Omental fat pad (tissue), 4 donors: Measurements from ENCODE around the gene CLDN15. TPM values are rescaled to one million over a fixed set of nuclear protein-coding genes. Genes with fewer than 3 reads are reported as not detected.
"Not testable (repeated sequence)": the region's sequence is repeated elsewhere in the genome, so short reads cannot be mapped to it uniquely, and the experiment has no call there.

Source experiments
- ATAC-seq: fragments of 150-250 bp; one replicate; pipeline ENCODE4 v1.9.1; 2016; ENCODE audit warnings: mild to moderate bottlenecking, moderate library complexity; ENCODE audit not compliant: low FRiP score
- DNase-seq: peaks from one replicate; pipeline ENCODE4 v3.0.0-alpha.2; 2019; ENCODE audit warnings: low spot score
- CTCF ChIP-seq, 3 donors: fragments of 450-650 bp; IDR thresholded peaks; one replicate each; pipeline ENCODE4 v1.5.1; 2016 to 2017; ENCODE audit warnings: antibody characterized with exemption in 3 of 3, mild to moderate bottlenecking in 3 of 3, moderate library complexity in 2 of 3
- total RNA-seq, 4 donors: library from RNA; depleted of rRNA; stranded (reverse); fragments of >200 nt; gene quantifications; one replicate each; pipeline ENCODE4 v1.1.0, GENCODE V29; 2016

Gene CLDN15
- total RNA-seq, result 100 to 1,000 TPM in 1 of 4 donors, 10 to 100 TPM in 3; 43.3 to 280 (median 60.5) TPM

GRCh38 chr7:101237206-101238067 lies at the start of gene CLDN15:
Gene CLDN15, minus strand, starts transcription at chr7:101237802. Its CDS starts 221 bp downstream, at chr7:101237581.
- ATAC-seq (peak; percentile 65), DNase-seq (peak; percentile 65)
- no peak for TF ChIP-seq CTCF (IDR thresholded peaks at IDR 0.05)

GRCh38 chr7:101287032-101287431 lies 49.4 kb upstream of the CLDN15 start:
- no peak for ATAC-seq
- no peak for TF ChIP-seq CTCF (IDR thresholded peaks at IDR 0.05)
- no peak for DNase-seq

GRCh38 chr7:101285880-101286279 lies 48.3 kb upstream of the CLDN15 start:
- DNase-seq, ATAC-seq: not testable (repeated sequence)

GRCh38 chr7:101285171-101285570 lies 47.6 kb upstream of the CLDN15 start:
- TF ChIP-seq CTCF (IDR thresholded peaks at IDR 0.05), result no peak
- DNase-seq (no peak), ATAC-seq (no peak)

- not testable (repeated sequence) for DNase-seq, ATAC-seq
Observed at GRCh38 chr7:101280912-101281311, 43.3 kb upstream of the CLDN15 start.

- ATAC-seq (peak; percentile 54), DNase-seq (no peak)
- TF ChIP-seq CTCF (IDR thresholded peaks at IDR 0.05), result no peak
Observed at GRCh38 chr7:101278461-101279292, 41.1 kb upstream of the CLDN15 start.

GRCh38 chr7:101277155-101277554 lies 39.6 kb upstream of the CLDN15 start:
- no peak for TF ChIP-seq CTCF (IDR thresholded peaks at IDR 0.05)
- DNase-seq (no peak), ATAC-seq (no peak)
